NCI-H187 treated with DMSO at 0.1 percent for 48 hours (cell line): ENCODE measurements around the gene NEDD4.
"Not testable (repeated sequence)": the region's sequence is repeated elsewhere in the genome, so short reads cannot be mapped to it uniquely, and the experiment has no call there.

Source experiments
- DNase-seq: peaks from one replicate; lab custom pipeline; 2025; lab: John Stamatoyannopoulos, UW

The NEDD4 gene

GRCh38 chr15:55893852-55894251 is 99.6 kb downstream of the NEDD4 start:
- DNase-seq: no peak

GRCh38 chr15:55891196-55891595 is 102.2 kb downstream of the NEDD4 start:
- DNase-seq: no peak

GRCh38 chr15:55884223-55884622 is 109.2 kb downstream of the NEDD4 start:
- DNase-seq: no peak

GRCh38 chr15:55879181-55879580 is 114.2 kb downstream of the NEDD4 start:
- no peak for DNase-seq

- DNase-seq: no peak
These were observed 120.2 kb downstream of the NEDD4 start for GRCh38 chr15:55873024-55873720.

GRCh38 chr15:55872471-55872870 is 120.9 kb downstream of the NEDD4 start:
- DNase-seq: no peak

- no peak for DNase-seq
These were observed 123.8 kb downstream of the NEDD4 start for GRCh38 chr15:55869660-55870059.

- no peak for DNase-seq
These were observed 124.7 kb downstream of the NEDD4 start for GRCh38 chr15:55868707-55869106.

- not testable (repeated sequence) for DNase-seq
These were observed 125.1 kb downstream of the NEDD4 start for GRCh38 chr15:55868291-55868690.

GRCh38 chr15:55863911-55864310 is 129.5 kb downstream of the NEDD4 start:
- DNase-seq: no peak

GRCh38 chr15:55861115-55861514 is 132.3 kb downstream of the NEDD4 start:
- no peak for DNase-seq

GRCh38 chr15:55860468-55860867 is 132.9 kb downstream of the NEDD4 start:
- DNase-seq: no peak

GRCh38 chr15:55859681-55860080 is 133.7 kb downstream of the NEDD4 start:
- no peak for DNase-seq

- DNase-seq: no peak
These were observed 134.8 kb downstream of the NEDD4 start for GRCh38 chr15:55858661-55859060.

- DNase-seq: no peak
These were observed 136.8 kb downstream of the NEDD4 start for GRCh38 chr15:55856506-55857164.

- DNase-seq: no peak
These were observed 140.3 kb downstream of the NEDD4 start for GRCh38 chr15:55853134-55853533.

- DNase-seq: no peak
These were observed 147.2 kb downstream of the NEDD4 start for GRCh38 chr15:55846116-55846707.

GRCh38 chr15:55842897-55843296 is 150.5 kb downstream of the NEDD4 start:
- DNase-seq: not testable (repeated sequence)

- no peak for DNase-seq
These were observed 157.5 kb downstream of the NEDD4 start for GRCh38 chr15:55835866-55836265.

GRCh38 chr15:55834331-55834730 is 159.1 kb downstream of the NEDD4 start:
- DNase-seq: no peak

GRCh38 chr15:55829826-55830225 is 163.6 kb downstream of the NEDD4 start:
- no peak for DNase-seq

GRCh38 chr15:55827955-55828354 is 165.5 kb downstream of the NEDD4 start:
- no peak for DNase-seq

GRCh38 chr15:55827204-55827603 is 166.2 kb downstream of the NEDD4 start:
- no peak for DNase-seq
